GM18526 (cell line): ENCODE data around the gene SEMA4D.

Experiments used
- POLR2A ChIP-seq: IDR thresholded peaks from 3 replicates; pipeline ENCODE4 v1.6.1; 2011; ENCODE audit not compliant: insufficient read length; ENCODE audit errors: extremely low read depth

Gene SEMA4D

GRCh38 chr9:89534515-89535287 is 36.8 kb upstream of the SEMA4D start:
- TF ChIP-seq POLR2A: no peak

- no peak for TF ChIP-seq POLR2A
Measured at GRCh38 chr9:89533411-89534095, 35.6 kb upstream of the SEMA4D start.

GRCh38 chr9:89532944-89533343 is 35.0 kb upstream of the SEMA4D start:
- no peak for TF ChIP-seq POLR2A

GRCh38 chr9:89532478-89532877 is 34.6 kb upstream of the SEMA4D start:
- TF ChIP-seq POLR2A: no peak

GRCh38 chr9:89531766-89532165 is 33.9 kb upstream of the SEMA4D start:
- TF ChIP-seq POLR2A: no peak

- no peak for TF ChIP-seq POLR2A
Measured at GRCh38 chr9:89530726-89531125, 32.8 kb upstream of the SEMA4D start.

- no peak for TF ChIP-seq POLR2A
Measured at GRCh38 chr9:89529243-89530035, 31.5 kb upstream of the SEMA4D start.

- no peak for TF ChIP-seq POLR2A
Measured at GRCh38 chr9:89528540-89528939, 30.6 kb upstream of the SEMA4D start.

GRCh38 chr9:89528131-89528530 is 30.2 kb upstream of the SEMA4D start:
- no peak for TF ChIP-seq POLR2A

GRCh38 chr9:89527084-89527483 is 29.2 kb upstream of the SEMA4D start:
- no peak for TF ChIP-seq POLR2A

GRCh38 chr9:89526667-89527066 is 28.8 kb upstream of the SEMA4D start:
- no peak for TF ChIP-seq POLR2A

GRCh38 chr9:89525446-89526374 is 27.8 kb upstream of the SEMA4D start:
- TF ChIP-seq POLR2A: no peak

GRCh38 chr9:89524963-89525362 is 27.1 kb upstream of the SEMA4D start:
- no peak for TF ChIP-seq POLR2A

- TF ChIP-seq POLR2A: no peak
Measured at GRCh38 chr9:89523948-89524347, 26.0 kb upstream of the SEMA4D start.

GRCh38 chr9:89522959-89523285 is 25.0 kb upstream of the SEMA4D start:
- TF ChIP-seq POLR2A: no peak

- peak; percentile 41 for TF ChIP-seq POLR2A
Measured at GRCh38 chr9:89522261-89522958, 24.5 kb upstream of the SEMA4D start.
